Breast epithelium (tissue), 3 donors: Measurements from ENCODE around the gene GSX1.

ENCODE experiments used
- CTCF ChIP-seq, 3 donors: fragments of 450-650 bp; IDR thresholded peaks; one replicate each; pipeline ENCODE4 v1.5.1; 2016 to 2017; ENCODE audit warnings: antibody characterized with exemption in 3 of 3, mild to moderate bottlenecking in 3 of 3, moderate library complexity in 3 of 3
- POLR2AphosphoS5 ChIP-seq, 3 donors: sonication (generic); formaldehyde crosslinking; IDR thresholded peaks; one replicate each; pipeline ENCODE4 v1.6.1; 2017; ENCODE audit warnings: antibody characterized with exemption in 3 of 3

GRCh38 chr13:27751953-27752532, 40.2 kb upstream of the GSX1 start:
- no peak for TF ChIP-seq CTCF (IDR thresholded peaks at IDR 0.05)
- no peak for TF ChIP-seq POLR2AphosphoS5 (IDR thresholded peaks at IDR 0.05)
